GM23338 (cell line): ENCODE results near the gene SIK2.

ENCODE experiments used
- CREB1 ChIP-seq: fragments of 250-450 bp; sonication (Bioruptor Pico); IDR thresholded peaks from 2 replicates; pipeline ENCODE4 v1.5.0; 2020; ENCODE audit warnings: low read depth, mild to moderate bottlenecking, moderate library complexity
- CTCF ChIP-seq, 2 experiments: fragments of 200-600 bp in 1 of 2; sonication (generic) in 1 of 2; conservative IDR thresholded peaks; 2 replicates each; pipeline versions ENCODE4 v1.5.1 to v1.6.1; 2016 to 2017; ENCODE audit warnings: antibody characterized with exemption in 2 of 2, low read depth in 2 of 2, mild to moderate bottlenecking in 2 of 2, moderate library complexity in 1 of 2
- EZH2 ChIP-seq: fragments of 200-600 bp; sonication (generic); IDR thresholded peaks from one replicate; pipeline ENCODE4 v1.8.0; 2017; ENCODE audit warnings: antibody characterized with exemption, mild to moderate bottlenecking, low read depth; ENCODE audit not compliant: unreplicated experiment
- EZH2phosphoT487 ChIP-seq: fragments of 200-600 bp; sonication (generic); IDR thresholded peaks from one replicate; pipeline ENCODE4 v1.8.1; 2018; ENCODE audit warnings: antibody characterized with exemption; ENCODE audit not compliant: unreplicated experiment
- POLR2AphosphoS5 ChIP-seq: IDR thresholded peaks from 2 replicates; pipeline ENCODE4 v1.6.1; 2016; ENCODE audit warnings: antibody characterized with exemption, low read depth
- STAT1 ChIP-seq: IDR thresholded peaks from one replicate; pipeline ENCODE4 v1.6.1; 2016; ENCODE audit warnings: antibody characterized with exemption; ENCODE audit not compliant: unreplicated experiment
- ZNF114 ChIP-seq: fragments of 250-450 bp; sonication (Bioruptor Pico); IDR thresholded peaks from 2 replicates; pipeline ENCODE4 v1.5.0; 2020; ENCODE audit warnings: mild to moderate bottlenecking, moderate library complexity
- ZNF331 ChIP-seq: fragments of 250-450 bp; sonication (Bioruptor Pico); IDR thresholded peaks from 2 replicates; pipeline ENCODE4 v1.5.0; 2020; ENCODE audit warnings: low read depth, mild to moderate bottlenecking, moderate library complexity
- TF ChIP-seq, protein P1 (sequence below): IDR thresholded peaks from one replicate; pipeline ENCODE4 v1.6.1; 2018; ENCODE audit warnings: antibody characterized with exemption; ENCODE audit not compliant: unreplicated experiment
- TF ChIP-seq, protein P2 (sequence below): IDR thresholded peaks from 2 replicates; pipeline ENCODE4 v1.6.1; 2016; ENCODE audit warnings: antibody characterized with exemption

DNA sequence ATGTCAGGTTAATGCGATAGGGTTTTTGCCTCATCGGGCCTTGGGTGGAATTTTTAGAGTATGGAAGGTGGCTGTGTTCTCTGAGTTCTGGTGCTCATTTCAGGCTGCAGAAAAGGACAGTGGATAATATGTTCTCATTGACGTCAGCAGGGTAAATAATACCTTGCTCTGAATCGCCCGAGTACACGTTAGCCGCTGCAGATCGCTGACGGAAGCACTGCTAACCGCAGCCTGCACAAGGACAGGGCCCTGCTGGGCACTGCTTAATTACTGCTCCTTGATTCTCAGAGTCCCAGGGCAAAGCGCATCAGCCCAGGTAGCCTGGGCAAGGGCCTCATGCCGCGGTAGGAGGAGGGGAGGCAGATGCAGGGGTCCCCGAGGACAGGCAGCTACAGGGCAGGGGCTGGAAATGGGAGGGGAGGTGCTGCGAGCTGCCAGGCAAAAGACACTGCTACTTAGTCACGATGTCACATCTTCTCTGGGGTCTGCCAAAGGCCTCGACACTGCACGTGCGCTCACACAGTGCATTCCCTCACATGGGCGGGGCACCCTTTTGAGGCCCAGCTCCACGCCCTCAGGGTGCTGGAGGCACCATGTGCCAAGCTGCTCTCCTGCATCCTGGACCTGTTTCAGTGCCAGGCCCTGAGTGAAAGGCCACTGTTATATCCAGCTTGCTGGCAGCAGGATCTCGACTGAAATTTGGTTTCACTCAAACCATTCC is 128.8 kb downstream of the SIK2 start:
- TF ChIP-seq CTCF (conservative IDR thresholded peaks at IDR 0.05; ENCODE audit: low read depth in 2 of 2), result no peak
- TF ChIP-seq, protein P1, sequence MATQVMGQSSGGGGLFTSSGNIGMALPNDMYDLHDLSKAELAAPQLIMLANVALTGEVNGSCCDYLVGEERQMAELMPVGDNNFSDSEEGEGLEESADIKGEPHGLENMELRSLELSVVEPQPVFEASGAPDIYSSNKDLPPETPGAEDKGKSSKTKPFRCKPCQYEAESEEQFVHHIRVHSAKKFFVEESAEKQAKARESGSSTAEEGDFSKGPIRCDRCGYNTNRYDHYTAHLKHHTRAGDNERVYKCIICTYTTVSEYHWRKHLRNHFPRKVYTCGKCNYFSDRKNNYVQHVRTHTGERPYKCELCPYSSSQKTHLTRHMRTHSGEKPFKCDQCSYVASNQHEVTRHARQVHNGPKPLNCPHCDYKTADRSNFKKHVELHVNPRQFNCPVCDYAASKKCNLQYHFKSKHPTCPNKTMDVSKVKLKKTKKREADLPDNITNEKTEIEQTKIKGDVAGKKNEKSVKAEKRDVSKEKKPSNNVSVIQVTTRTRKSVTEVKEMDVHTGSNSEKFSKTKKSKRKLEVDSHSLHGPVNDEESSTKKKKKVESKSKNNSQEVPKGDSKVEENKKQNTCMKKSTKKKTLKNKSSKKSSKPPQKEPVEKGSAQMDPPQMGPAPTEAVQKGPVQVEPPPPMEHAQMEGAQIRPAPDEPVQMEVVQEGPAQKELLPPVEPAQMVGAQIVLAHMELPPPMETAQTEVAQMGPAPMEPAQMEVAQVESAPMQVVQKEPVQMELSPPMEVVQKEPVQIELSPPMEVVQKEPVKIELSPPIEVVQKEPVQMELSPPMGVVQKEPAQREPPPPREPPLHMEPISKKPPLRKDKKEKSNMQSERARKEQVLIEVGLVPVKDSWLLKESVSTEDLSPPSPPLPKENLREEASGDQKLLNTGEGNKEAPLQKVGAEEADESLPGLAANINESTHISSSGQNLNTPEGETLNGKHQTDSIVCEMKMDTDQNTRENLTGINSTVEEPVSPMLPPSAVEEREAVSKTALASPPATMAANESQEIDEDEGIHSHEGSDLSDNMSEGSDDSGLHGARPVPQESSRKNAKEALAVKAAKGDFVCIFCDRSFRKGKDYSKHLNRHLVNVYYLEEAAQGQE, result no peak
- no peak for TF ChIP-seq POLR2AphosphoS5
- no peak for TF ChIP-seq CREB1
- TF ChIP-seq EZH2, result no peak
- TF ChIP-seq EZH2phosphoT487, result no peak
- TF ChIP-seq, protein P2, sequence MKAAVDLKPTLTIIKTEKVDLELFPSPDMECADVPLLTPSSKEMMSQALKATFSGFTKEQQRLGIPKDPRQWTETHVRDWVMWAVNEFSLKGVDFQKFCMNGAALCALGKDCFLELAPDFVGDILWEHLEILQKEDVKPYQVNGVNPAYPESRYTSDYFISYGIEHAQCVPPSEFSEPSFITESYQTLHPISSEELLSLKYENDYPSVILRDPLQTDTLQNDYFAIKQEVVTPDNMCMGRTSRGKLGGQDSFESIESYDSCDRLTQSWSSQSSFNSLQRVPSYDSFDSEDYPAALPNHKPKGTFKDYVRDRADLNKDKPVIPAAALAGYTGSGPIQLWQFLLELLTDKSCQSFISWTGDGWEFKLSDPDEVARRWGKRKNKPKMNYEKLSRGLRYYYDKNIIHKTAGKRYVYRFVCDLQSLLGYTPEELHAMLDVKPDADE, result no peak
- TF ChIP-seq ZNF331 (CRISPR knock-in tag), result no peak
- no peak for TF ChIP-seq ZNF114 (CRISPR knock-in tag)
- TF ChIP-seq STAT1, result no peak
